Stimulated activated CD8-positive, alpha-beta memory T cell treated with anti-CD3 and anti-CD28 coated beads, Interleukin-7, amount 100 ng/mL, for 4 hours (primary cell): ENCODE measurements around the gene MAP1LC3B2.

Source experiments
- DNase-seq, 2 donors: peaks; one replicate each; pipeline ENCODE4 v3.0.0-alpha.2; 2020; ENCODE audit warnings: low read depth in 2 of 2

Gene MAP1LC3B2

DNA sequence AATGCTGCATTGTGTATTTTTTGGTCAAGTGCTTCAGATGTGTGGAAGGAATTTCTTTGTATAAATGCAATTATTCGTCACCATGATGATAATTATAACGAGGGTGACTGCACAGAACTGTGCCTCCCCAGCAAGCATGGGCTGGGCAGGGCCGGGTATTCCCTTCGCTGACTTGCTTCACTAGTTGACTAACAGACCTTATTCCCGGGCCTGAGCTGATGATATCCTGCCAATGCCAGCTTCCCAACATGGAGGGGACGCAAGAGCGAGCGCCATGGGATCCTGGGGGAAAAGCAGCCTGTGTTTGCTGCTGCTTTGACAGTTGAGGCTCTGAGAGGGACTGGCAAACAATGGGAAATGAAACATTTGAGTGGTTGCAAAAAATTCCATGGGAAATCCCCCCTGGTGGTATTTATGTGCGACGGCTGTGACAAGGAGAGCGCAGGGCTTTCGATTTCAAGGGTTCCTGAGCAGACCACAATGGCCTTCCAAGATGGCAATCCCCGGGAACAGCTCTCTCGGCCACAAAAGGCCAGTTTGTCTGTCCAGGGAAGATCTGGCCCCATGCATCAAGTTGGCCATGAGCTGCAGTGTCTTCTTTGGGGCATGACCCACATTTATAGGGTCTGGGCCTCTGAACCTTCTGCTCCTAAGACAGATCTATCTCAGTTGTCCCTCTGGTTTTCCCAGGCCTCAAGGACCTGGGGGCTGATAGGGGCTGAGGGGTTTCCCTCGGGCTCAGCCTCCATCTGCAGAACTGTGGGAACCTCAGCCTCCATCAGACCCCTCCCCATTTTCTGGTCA lies 21.9 kb upstream of the MAP1LC3B2 start:
- no peak for DNase-seq

- no peak for DNase-seq
These were observed 21.0 kb upstream of the MAP1LC3B2 start for GRCh38 chr12:116538076-116538591.

DNA sequence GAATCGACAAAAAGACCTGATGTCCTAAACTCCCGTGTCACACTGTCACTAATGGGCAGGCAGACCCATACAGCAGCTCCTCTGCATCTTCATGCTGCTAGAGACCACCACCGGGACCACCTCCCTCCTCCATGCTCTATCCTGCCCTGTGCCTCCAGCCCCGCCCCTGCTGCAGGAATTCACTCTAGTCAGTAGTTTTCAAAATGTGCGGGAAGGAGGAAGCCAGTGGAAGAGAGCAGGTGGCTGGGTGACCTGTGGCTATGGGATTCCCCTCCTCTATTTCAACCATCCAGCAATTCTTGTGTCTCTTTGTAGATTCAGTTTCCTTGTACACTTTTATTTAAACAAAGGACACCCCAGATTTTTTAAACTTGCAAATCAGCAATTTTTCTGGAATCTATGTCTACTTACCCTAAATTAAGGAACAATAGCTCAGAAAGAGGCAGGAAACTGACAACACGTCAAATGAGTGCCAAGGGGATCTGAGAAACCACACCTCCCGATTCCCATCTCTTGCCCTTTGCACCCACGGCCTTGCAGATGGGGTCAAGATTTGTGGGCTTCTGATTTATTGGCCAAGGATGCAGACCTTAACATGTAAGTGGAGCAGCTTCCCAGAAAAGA lies 20.4 kb upstream of the MAP1LC3B2 start:
- DNase-seq: no peak

- no peak for DNase-seq
These were observed 19.8 kb upstream of the MAP1LC3B2 start for GRCh38 chr12:116539361-116539771.

GRCh38 chr12:116539905-116540482 lies 19.2 kb upstream of the MAP1LC3B2 start:
- no peak for DNase-seq

DNA sequence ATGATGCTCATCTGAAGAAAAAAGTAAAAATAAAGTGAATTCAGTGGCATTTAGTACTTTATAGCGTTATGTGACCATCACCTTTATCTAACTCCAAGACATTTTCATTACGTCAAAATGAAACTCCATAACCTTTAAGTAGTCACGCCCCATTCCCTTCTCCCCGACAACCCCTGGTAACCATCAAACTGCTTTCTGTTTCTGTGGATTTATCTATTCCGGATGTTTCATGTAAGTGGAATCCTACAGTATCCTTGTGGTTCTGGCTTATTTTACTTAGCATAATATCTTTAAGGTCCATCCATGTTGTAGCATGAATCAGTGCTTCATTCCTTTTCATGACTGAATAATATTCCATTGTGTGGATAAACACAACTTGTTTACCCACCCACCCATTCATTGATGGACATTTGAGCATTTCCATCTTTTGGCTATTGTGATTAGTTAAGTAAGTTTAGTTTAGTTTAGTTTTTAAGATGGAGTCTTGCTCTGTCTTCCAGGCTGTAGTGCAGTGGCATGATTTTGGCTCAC lies 18.5 kb upstream of the MAP1LC3B2 start:
- DNase-seq: no peak

GRCh38 chr12:116541547-116542344 lies 17.4 kb upstream of the MAP1LC3B2 start:
- no peak for DNase-seq

- DNase-seq: no peak
These were observed 16.7 kb upstream of the MAP1LC3B2 start for GRCh38 chr12:116542345-116542956.

GRCh38 chr12:116544656-116545055 lies 14.5 kb upstream of the MAP1LC3B2 start:
- DNase-seq: no peak

DNA sequence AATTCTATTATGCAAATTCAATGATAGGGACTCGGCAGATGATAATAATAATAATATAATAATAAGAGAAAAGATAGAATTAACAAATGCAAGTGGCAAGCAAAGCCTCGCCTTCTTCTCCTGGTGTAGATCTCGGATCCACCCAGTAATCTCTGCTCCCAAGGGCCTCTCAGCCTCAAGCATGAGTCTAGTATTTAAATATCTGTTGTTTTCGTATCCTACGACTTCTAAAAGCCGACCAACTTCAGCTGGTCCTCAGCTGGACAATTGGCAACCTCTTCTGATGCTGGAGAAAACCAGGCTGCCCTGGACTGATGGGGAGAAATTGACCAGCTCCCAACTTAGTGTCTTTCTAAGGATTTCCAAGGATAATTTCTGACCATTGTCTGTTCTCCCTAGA lies 14.0 kb upstream of the MAP1LC3B2 start:
- no peak for DNase-seq

GRCh38 chr12:116545936-116546335 lies 13.2 kb upstream of the MAP1LC3B2 start:
- DNase-seq: no peak

DNA sequence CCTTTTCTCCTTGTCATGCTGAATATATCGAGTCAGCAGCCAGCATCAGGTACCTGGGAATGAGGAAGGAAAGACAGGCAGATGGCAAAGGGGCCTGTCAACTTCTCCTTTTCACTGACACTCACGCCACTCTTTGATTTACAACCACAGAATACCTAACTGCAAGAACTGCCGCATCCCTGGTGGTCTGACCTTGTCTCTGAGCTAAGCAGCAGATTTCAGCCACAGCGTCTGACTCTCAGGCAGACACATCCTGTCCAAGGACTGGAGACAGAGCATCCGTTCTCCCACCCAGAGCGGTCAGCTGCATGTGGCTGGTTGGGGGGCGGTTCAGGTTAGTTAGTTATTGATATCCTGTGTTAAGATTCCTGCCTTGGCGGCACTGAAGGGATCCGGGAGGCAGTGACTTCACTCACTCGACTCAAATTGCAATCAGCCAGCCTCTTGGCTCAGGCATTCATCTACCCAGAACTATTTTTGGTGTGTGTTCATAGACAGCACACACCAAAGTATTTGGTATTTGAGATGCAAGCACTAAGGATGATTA lies 11.2 kb upstream of the MAP1LC3B2 start:
- no peak for DNase-seq

- DNase-seq: no peak
These were observed 9.2 kb upstream of the MAP1LC3B2 start for GRCh38 chr12:116549993-116550392.

DNA sequence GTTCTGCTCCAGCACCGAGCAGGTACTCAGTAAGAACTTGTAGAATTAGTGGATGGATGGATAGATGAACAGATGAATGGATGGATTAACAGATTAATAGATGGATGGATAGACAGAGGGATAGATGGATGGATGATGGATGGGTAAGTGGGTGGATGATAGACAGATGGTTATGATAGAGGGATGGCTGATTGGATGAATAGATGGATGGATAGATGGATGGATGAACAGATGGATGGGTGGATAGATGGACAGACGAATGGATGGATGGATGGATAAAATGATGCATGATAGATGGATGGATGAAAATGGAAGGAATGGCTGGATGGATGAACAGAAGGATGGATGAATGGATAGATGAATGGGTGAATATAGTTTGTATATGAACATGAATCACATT lies 8.0 kb upstream of the MAP1LC3B2 start:
- DNase-seq: no peak

GRCh38 chr12:116551619-116551951 lies 7.6 kb upstream of the MAP1LC3B2 start:
- DNase-seq: no peak

DNA sequence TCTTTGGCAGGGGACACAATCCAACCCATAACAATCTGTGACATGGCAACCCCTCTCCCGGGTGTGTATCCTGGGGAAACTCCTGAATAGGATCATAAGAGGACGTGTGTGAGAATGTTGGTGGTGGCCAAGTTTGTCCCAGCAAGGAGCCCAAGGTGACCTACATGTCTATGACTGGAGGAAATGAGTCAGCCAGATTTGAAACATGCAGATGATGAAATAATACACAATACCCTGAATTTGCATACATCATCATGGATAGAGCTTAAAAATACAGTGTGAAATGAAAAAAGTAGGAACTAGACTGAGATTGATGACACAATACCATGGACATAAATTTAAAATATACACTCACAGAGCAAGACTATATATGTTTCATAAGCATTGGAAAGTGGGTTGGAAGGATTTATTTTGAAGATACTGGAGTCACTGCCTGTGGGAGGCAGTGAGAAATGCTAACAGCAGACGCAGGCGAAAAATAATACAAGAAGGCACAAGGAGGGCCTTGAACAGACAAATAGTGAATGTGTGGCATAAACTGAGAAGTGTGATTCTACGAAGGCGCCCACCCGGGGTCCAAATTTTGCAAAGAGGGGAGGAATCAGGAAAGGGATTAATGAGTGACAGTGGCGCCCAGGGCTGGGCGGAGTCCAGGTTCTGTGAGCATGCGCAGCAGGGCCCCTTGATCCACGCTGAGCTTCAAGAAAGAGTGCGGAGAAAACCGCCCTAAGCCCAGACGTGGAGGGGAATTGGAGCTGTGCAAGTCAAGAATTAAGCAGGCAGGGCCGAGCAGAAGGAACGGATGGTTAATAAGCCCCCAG lies 7.0 kb upstream of the MAP1LC3B2 start:
- DNase-seq: no peak

GRCh38 chr12:116552773-116553373 lies 6.3 kb upstream of the MAP1LC3B2 start:
- DNase-seq: no peak

- DNase-seq: no peak
These were observed 2.7 kb upstream of the MAP1LC3B2 start for GRCh38 chr12:116556356-116556952.

- DNase-seq: no peak
These were observed 2.0 kb upstream of the MAP1LC3B2 start for GRCh38 chr12:116556964-116557698.
